ENCODE measurements around the gene SPATC1L.

The SPATC1L gene

GRCh38 chr21:46151989-46152926 is 32.0 kb downstream of the SPATC1L start:
- DNase-seq (ENCODE audit: insufficient read length, low spot score), result no peak
- FAIRE-seq, result no peak
- TF ChIP-seq CTCF (IDR thresholded peaks at IDR 0.05; ENCODE audit: insufficient read depth, missing control alignments), result no peak

- FAIRE-seq, result no peak
- TF ChIP-seq CTCF (IDR thresholded peaks at IDR 0.05; ENCODE audit: insufficient read depth, missing control alignments), result no peak
- DNase-seq (ENCODE audit: insufficient read length, low spot score), result no peak
Measured at GRCh38 chr21:46151261-46151988, 32.8 kb downstream of the SPATC1L start.

- TF ChIP-seq CTCF (IDR thresholded peaks at IDR 0.05; ENCODE audit: insufficient read depth, missing control alignments), result no peak
- no peak for FAIRE-seq
- DNase-seq (ENCODE audit: insufficient read length, low spot score), result no peak
Measured at GRCh38 chr21:46150491-46151121, 33.7 kb downstream of the SPATC1L start.

GRCh38 chr21:46150073-46150472 is 34.2 kb downstream of the SPATC1L start:
- FAIRE-seq (no peak), DNase-seq (ENCODE audit: insufficient read length, low spot score) (no peak)
- TF ChIP-seq CTCF (IDR thresholded peaks at IDR 0.05; ENCODE audit: insufficient read depth, missing control alignments), result no peak

GRCh38 chr21:46149205-46149901 is 34.9 kb downstream of the SPATC1L start:
- no peak for DNase-seq (ENCODE audit: insufficient read length, low spot score)
- no peak for FAIRE-seq
- TF ChIP-seq CTCF (IDR thresholded peaks at IDR 0.05; ENCODE audit: insufficient read depth, missing control alignments), result no peak

- FAIRE-seq (no peak), DNase-seq (ENCODE audit: insufficient read length, low spot score) (no peak)
Measured at GRCh38 chr21:46148106-46148505, 36.2 kb downstream of the SPATC1L start.

More at GRCh38 chr21:46148106-46148505, 36.2 kb downstream of the SPATC1L start:
- TF ChIP-seq CTCF (IDR thresholded peaks at IDR 0.05; ENCODE audit: insufficient read depth, missing control alignments), result no peak

Data from D721Med (cell line).